ENCODE results near the gene FAM3A.
A peak's percentile ranks its signal among the peaks of the same experiment; 100 is the strongest.
"Not testable (repeated sequence)": the region's sequence is repeated elsewhere in the genome, so short reads cannot be mapped to it uniquely, and the experiment has no call there.

The FAM3A gene

DNA sequence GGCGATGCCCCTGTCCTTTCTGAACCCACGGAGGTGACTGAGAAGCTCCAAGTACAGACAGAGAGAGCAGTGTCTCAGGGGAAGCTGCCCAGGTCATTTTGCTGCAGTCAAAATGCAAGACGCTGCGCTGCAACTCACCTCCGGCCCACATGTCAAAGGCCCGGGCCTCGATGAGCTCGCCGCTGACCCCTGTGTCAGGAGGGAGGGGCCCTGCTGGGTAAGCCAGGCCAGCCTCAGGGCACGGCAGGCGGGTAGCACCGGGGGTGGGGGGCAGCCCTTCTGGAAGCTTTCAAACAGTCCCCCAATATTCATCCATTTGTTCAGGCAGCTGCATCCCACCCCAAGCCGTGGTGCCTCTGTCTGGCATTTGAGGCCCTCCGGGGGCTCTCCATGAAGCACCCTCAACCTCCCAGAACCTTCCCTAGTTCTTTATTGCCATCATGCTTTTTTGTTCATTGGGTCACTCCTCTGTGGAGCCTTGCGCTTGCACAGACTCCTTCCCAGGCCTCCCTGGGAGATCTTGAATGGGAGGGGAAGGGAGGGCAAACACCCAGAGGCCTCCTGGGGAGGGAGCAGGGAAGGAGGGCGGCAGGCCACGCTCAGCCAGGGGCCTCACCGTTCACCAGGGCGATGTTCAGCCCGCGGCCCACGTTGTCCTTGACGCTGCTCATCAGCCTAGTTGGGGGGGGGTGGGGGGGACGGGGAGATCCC is 8.2 kb downstream of the FAM3A start:
- no peak for DNase-seq (ENCODE audit: low read depth)
- H3K4me3 ChIP-seq (ENCODE audit: low read depth, low read length), result no peak overlapping the region

DNA sequence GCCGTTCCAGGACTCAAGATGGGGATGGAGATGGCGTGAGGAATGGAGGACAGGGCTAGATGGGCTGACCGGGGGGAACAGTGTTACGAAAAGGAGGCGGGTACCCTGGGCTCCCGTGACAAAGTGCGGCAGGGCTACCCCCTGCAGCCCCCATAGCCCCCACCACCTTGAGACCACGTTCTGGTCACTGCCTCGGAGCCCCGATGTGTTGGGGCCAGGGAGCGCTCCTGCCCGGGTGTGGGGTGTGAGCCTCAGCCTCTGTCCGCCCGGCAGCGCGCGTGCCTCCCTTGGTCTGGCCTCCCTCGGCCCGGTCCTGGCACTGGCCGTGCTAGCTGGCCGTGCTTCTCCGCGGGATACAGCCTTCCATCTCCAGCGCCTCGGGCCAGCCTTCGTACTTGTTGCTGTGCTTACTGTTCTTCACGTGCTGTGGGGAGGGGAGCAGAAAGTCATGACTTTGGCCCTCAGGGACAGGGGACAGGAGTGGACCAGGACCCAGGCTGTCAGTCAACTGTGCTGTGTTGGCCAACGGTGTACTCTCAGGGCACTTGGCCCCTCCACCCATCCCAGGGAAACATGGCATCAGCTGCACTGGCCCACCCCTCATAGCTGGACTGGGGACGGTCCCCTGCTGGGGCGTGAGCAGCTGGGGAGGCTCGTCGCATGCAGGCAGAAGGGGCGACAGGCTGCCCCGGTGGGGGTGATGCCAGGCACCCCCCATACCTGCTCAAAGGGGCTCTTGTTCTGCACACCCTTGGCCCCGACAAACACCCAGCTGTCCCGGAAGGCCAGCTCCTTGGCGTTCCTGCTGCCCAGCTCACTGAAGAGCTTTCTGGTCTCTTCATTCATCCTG is 9.3 kb downstream of the FAM3A start:
- no peak for DNase-seq (ENCODE audit: low read depth)
- H3K4me3 ChIP-seq (ENCODE audit: low read depth, low read length), result no peak overlapping the region

DNA sequence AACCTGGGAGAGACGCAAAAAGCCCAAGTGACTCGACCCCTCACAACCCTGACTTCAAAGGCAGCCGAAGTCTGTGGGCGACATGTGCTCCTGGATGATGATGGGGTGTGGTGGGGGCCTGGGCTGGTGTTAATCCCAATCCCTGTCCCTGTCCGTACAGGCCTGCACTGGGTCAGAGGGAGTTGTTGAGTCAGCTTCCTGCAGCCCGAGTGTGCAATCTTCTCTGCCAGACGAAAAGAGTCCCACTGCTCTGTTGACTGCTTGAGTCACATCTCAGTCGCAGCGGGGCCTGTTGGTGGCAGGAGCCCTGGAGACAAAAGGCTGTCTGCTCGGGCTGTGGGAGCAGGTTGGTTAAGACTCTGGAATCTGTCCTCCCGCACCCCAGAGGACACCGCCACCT is 10.3 kb downstream of the FAM3A start:
- no peak for DNase-seq (ENCODE audit: low read depth)
- H3K4me3 ChIP-seq (ENCODE audit: low read depth, low read length), result no peak overlapping the region

DNA sequence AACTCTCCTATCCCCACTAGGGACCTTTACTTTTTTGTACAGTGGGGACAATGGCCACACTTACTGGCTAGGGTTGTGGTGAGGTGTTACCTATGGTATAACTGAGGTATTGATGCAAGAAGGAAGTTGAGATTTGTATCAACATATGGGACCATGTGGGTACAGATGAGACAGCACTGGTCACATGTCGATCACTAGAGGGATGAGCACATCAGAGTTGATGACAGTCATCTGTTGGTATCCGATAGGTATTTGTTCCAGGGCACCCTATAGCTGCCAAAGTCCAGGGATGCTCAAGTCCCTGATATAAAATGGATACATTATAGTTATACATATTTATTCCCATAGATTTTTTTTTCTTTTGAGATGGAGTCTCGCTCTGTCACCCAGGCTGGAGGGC is 13.0 kb downstream of the FAM3A start:
- no peak for DNase-seq (ENCODE audit: low read depth)
- H3K4me3 ChIP-seq (ENCODE audit: low read depth, low read length), result no peak overlapping the region

DNA sequence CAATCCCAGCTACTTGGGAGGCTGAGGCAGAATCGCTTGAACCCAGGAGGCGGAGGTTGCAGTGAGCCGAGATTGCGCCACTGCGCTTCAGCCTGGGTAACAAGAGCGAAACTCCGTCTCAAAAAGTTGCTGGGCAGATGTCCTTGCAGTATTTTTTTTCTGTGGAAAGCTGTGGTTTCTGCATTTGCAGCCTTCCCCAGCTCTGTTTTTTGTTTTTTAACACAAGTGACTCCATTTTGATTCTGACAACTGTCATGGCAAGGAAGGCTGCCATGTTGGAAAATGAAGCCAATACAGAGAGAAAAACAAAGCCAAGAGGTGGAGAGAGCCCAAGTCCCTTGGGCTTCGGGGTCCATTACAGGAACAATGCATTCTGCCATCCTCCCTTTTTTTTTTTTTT is 13.9 kb downstream of the FAM3A start:
- no peak for DNase-seq (ENCODE audit: low read depth)
- no peak overlapping the region for H3K4me3 ChIP-seq (ENCODE audit: low read depth, low read length)

DNA sequence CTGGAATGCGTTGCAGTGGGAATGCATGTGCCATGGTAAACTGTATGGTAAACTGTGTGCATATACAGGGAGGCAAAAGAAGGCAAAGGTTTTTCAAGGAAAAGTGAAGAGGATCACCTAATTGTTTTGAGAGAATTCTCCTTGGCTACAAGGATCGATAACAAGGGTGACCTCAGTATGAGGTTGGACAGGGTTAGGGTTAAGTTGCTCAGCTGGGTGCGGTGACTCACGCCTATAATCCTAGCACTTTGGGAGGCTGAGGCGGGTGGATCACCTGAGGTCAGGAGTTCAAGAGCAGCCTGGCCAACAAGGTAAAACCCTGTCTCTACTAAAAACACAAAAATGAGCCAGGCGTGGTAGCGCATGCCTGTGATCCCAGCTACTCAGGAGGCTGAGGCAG is 14.6 kb downstream of the FAM3A start:
- DNase-seq (ENCODE audit: low read depth), result not testable (repeated sequence)

DNA sequence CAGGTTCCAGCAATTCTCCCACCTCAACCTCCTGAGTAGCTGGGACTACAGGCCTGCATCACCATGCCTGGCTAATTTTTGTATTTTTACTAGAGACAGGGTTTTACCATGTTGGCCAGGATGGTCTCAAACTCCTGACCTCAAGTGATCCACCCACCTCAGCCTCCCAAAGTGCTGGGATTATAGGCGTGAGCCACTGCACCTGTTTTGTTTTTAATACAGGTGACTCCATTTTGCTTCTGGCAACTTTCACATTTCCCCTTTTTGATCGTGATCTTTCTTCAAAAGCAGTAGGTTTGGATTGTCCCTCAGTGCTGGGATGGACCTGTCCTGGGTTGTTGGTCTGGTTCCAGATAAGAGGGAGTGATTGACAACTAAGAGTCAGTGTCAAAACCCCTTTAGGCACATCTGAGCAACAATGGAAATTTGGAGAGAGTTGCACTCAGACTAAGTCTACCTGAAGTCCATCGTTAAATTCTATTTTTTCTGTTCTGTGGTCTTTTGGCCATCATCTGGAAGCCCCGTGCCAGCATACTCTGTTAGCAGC is 19.4 kb downstream of the FAM3A start:
- H3K4me3 ChIP-seq (ENCODE audit: low read depth, low read length); DNase-seq (ENCODE audit: low read depth): not testable (repeated sequence)

More for the DNA sequence above, 14.6 kb downstream of the FAM3A start:
- H3K4me3 ChIP-seq (ENCODE audit: low read depth, low read length), result not testable (repeated sequence)

DNA sequence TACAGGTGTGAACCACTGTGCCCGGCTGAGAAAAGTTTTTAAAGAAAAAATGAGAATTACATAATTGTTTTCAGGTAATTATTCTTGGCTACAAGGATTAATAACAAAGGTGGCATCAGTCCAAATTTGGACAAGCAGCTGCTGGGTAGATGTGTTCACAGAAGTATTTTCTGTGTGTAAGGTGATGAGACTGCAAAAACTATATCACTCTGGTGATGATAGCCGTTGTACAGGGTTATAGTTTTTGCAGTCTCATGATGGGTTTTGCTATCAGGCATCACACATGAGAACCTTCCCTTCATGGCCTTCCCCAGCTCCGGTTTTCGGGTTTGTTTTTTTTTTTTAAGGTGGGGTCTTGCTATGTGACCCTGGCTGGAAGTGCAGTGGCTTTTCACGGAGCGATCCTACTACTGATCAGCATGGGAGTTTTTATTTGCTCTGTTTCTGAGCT is 20.5 kb downstream of the FAM3A start:
- H3K4me3 ChIP-seq (ENCODE audit: low read depth, low read length), result no peak overlapping the region
- no peak for DNase-seq (ENCODE audit: low read depth)

DNA sequence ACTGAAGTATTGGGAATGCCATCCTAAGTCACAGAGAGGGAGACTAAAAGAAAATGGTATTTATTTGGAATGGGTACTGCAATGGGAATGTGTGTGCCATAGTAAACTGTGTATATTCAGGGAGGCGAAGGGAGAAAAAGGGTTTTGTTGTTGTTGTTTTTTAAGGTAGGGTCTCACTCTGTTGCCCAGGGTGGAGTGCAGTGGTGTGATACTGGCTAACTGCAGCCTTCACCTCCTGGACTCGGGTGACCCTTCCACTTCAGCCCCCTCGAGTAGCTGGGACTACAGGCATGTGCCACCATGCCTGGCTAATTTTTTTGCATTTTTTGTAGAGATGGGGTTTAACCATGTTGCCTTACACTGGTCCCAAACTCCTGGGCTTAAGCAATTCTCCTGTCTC is 21.3 kb downstream of the FAM3A start:
- no peak for DNase-seq (ENCODE audit: low read depth)
- H3K4me3 ChIP-seq (ENCODE audit: low read depth, low read length), result no peak overlapping the region

DNA sequence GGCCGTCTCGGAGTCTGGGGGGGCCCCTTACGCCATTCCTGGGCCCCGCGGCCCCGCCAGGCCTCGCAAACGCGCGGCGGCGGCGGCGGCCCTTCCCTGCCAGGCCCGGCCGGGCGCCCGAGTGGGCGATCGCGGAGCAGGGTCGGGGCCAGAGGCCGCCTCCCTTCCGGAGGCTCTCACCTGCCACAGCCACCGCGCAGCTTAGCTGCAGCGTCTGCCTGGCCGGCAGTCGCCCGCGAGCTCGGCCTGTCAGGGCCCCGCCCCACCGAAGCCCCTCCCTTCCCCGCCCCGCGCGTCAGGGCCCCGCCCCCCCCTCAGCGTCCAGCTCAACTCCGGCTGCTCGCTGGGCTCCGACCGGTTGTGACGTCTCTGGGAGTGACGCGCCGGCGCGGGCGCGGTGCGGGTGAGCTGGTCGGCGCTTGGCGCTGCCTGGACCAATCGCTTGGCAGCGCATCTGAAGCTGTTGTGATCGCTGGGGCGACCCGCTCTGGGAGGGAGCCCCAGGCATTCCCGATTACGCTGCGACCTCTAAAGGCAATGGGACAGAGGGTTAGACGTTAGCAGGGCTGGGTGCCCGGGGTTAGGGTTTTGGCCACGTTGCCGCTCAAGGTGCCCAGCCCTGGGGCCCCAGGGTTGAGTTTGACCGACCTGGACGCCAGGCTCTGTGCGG is 25.5 kb downstream of the FAM3A start, which contains the start of gene SLC10A3:
TSS of gene SLC10A3 (minus strand) at position 216 of the 670 bp plus-strand sequence. CDS start 1,689 bp downstream, outside the sequence.
- peak within 1 kb of the TSS; percentile 66 for H3K4me3 ChIP-seq (ENCODE audit: low read depth, low read length)
- peak; percentile 77 for DNase-seq (ENCODE audit: low read depth)

DNA sequence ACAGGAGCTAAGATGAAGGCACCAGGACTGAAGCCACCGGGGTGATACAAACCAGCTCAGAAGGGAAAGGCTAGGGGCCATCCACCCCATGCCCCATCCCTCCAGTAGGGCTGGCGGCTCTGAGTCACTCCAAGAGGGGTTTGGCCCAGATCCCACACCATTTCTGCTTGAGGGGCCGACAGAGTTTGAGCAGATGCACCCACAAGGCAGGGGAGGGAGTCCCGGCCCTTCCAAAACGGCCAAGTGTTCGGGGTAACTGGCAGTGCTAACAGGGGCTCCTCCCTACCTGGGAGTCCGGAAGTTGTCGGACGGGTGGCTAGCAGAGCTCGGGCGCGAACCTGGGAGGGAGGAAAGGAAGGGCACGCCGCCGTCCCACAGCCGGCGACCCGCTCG is 26.0 kb downstream of the FAM3A start:
- peak overlapping the region; percentile 66 for H3K4me3 ChIP-seq (ENCODE audit: low read depth, low read length)
- DNase-seq (ENCODE audit: low read depth), result no peak

DNA sequence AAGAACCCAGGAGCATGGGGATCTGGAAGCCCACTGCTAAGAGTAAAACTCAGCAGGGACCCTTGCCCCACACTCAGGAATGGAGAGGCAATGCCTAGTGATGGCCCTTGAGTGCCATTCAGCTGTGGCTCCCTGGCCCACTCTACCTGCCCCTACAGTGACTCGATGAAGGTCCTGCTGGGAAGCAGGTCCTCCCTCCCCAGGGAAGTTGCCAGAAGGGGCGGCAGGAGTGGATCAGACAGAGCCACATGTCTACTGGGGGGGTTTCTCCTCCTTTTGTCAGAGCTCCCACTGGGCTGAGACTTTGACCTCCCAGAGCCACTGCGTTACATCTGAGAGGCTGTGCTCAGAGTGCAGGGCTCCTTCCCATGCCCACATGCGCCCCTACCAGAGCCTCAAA is 26.9 kb downstream of the FAM3A start:
- DNase-seq (ENCODE audit: low read depth), result no peak
- H3K4me3 ChIP-seq (ENCODE audit: low read depth, low read length), result peak overlapping the region; percentile 66

DNA sequence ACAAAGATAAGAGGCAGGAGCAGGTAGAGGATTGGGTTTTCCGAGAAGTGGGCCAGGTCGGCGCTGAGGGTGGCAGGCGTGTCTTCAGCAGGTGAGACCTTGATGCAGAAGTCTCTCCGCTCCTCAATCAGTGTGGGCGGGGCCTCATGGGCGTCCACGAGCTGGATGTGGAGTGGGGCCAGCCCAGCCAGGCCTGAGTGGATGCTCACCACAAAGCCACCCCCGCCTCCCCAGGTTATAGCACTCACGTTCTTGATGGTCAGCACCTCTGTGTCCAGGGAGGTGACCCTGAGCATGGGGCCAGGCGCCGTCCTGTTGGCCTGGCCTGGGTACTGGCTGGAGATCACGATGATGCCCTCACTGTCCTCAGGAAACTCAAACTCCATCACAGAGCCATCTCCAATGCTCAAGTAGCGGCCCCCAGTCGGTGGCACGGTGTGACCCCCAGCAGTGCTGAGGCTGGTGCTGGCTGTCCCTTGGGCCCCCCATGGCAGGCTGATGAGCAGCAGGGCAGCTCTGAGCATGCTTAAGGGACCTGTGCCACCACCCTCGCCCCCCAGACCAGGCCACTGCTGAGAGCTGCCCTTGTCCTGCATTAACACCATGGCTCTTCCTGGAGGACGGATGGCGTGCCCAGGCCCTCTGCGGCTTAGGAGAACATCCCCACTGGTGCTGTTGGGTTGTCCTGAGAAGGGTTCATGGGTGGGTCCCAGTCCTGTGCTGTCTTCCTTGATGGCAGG is 27.5 kb downstream of the FAM3A start:
- no peak for DNase-seq (ENCODE audit: low read depth)
- no peak overlapping the region for H3K4me3 ChIP-seq (ENCODE audit: low read depth, low read length)

DNA sequence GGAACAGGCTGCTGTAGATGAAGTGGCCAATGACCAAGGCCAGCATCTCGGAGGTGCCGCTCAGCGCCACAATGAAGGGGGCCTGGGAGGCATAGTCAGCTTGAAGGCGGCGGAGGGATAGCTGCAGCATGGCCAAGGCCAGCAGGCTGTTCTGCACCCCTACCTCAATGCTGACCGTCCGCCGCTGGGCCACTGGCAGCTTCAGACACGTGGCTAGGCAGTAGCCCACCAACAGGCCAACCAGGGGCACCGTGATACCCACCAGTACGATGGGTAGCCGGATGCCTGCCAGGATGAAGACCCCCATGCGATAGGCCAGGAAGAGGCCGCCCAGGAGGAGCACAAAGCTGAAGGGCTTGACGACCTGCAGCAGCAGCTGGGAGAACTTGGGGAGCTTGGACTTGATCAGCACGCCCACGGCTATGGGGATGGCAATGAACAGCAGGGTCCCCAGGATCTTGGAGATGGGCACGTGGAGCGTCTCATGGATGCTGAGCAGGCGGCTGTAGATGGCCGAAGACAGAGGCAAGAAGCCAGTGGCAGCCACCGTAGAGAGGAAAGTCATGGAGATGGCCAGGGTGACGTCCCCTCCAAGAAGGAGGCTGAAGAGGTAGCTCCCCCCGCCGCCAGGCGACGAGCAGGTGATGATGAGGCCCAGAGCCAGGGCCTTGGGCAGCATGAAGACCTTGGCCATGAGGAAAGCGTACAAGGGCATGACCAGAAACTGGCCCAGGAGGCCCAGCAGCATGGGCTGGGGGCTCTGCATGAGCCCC is 28.3 kb downstream of the FAM3A start:
- no peak for DNase-seq (ENCODE audit: low read depth)
- no peak overlapping the region for H3K4me3 ChIP-seq (ENCODE audit: low read depth, low read length)

DNA sequence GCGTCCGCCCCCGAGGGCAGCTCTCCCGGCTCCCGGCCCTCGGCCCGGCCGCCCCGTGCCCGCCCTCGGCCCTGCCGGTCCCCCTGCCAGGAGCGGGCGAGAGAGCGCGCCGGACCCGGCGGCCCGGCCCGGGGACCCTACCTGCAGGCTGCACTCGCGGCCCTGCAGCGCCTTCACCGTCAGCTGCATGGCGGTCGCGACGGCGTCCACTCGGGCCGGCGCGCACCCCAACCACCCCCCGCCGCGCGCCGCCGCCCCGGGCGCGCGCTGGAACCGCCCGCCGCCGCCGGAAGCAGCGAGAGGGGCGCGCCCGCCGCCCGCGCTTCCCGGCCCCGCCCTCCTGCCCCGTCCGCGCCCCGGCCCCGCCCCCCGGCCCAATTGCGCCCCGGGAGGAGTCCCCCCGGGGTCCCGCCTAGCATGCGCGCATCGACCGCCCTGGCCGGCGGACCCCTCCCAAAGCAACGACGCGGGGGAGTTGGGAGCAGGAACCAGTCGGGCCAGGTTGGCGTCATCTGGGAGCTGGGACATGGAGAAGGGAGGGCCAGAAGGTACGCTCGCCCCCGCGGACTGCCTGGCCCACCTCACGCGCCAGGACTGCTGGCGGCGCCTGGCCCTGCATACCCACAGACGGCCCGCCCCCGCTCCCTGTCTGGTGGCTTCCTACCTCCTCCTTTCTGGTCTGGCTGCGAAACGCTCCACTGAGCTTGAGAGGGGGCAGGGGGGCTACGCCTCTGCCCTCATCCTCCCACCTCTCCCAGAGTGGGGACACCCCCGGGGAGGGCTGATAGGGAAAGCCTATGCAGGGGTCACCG is 29.4 kb downstream of the FAM3A start, which contains the start of gene UBL4A:
TSS of gene UBL4A (minus strand) at position 220 of the 812 bp plus-strand sequence. CDS start at position 189, 31 bp downstream.
- DNase-seq (ENCODE audit: low read depth), result peak; percentile 4
- peak within 1 kb of the TSS; percentile 47 for H3K4me3 ChIP-seq (ENCODE audit: low read depth, low read length)

DNA sequence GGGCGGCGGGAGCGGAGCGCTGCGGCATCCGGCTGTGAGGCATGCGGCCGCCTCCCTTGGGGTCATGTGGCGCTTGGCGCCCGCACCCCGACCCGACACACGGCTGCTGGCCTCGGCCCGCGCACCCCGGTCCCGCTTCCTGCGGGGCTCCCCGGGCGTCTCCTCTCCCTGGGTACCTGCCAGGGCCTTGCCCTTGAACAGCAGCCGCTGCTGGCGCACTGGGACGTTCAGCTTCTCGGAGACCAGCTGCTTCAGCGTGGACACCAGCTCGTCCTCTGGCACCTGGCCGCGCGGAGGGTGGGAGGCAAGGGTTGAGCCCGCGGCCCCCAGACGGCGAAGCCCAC is 30.0 kb downstream of the FAM3A start:
- DNase-seq (ENCODE audit: low read depth), result no peak
- peak overlapping the region; percentile 47 for H3K4me3 ChIP-seq (ENCODE audit: low read depth, low read length)

DNA sequence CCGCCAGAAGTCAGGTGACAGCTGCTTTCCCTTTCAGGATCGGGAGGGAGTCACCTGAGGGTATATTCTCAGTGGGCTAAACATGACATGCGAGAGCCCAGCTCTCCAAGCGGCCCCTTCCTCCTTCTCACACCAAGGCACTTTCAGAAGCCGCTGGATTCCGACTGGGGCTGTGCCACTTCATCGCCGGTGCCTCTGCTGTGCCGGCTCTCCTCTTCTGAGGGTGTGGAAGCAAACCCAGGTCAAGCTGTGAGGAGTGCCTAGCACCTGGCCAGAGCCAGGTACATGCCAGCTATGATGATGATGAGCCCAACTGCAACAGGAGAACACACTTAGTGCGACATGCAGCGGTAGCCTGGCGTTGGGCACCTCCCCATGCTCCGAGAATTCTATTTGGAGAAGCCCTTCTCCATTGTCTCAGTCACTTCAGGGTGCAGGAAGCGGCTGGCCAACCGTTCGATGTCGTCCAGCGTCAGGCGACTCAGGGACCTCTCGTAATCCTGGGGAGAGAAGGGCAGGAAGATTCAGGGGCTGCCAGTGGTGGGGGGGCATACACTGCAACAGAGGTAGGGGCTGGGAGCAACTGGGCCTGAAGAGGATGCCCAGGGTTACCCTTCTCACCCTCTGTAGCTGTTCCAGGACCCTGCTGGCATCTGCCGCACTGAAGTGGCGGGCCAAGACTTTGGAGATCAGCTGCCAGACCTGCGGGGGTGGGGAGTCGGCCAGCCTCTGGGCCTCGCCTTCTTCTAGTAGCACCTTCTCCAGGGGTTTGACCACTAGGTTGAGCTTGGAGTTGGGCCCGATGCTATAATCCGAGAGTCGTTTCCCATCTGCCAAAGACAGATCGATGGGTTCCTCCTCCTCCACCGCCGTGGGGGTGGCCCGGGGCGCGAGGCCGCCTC is 30.6 kb downstream of the FAM3A start:
- peak overlapping the region; percentile 47 for H3K4me3 ChIP-seq (ENCODE audit: low read depth, low read length)
- no peak for DNase-seq (ENCODE audit: low read depth)
